Measurements from ENCODE around the gene MPRIP. TPM values are rescaled to one million over a fixed set of nuclear protein-coding genes. Genes with fewer than 3 reads are reported as not detected.

The MPRIP gene
- polyA plus RNA-seq, 1 donor (not counting 4 experiments of a cell fraction or from before 2014, with no cell fraction given), result 113 TPM

- H3K27me3 ChIP-seq (ENCODE audit: control insufficient read depth, extremely low read depth, insufficient read depth, low read length), result no peaks in the 10 kb centered on the region
- H3K4me3 ChIP-seq (ENCODE audit: control insufficient read depth in 2 of 3, extremely low read depth in 1 of 3, insufficient read depth in 2 of 3, low read depth in 1 of 3, low read length in 3 of 3), result no peak overlapping the region
Observed at GRCh38 chr17:17111401-17112393, 69.4 kb downstream of the MPRIP start.

GRCh38 chr17:17112628-17113200 lies 70.5 kb downstream of the MPRIP start:
- dilution Hi-C loops (cut with MboI; ENCODE audit: extremely low pct_ligation_motif_present, low sequenced_read_pairs), result no loop called here
- H3K9ac ChIP-seq (ENCODE audit: control insufficient read depth, extremely low read depth, insufficient read depth, low read length), result no peak overlapping the region
- no peak overlapping the region for H2AFZ ChIP-seq (ENCODE audit: control insufficient read depth, low read length)
- TF ChIP-seq CTCF (optimal IDR thresholded peaks at IDR 0.05 in 1 of 3, IDR thresholded peaks at IDR 0.05 in 1 of 3, conservative IDR thresholded peaks at IDR 0.05 in 1 of 3; ENCODE audit: extremely low read depth in 1 of 3, insufficient read depth in 2 of 3, low read length in 3 of 3), result no peak
- TF ChIP-seq EZH2 (IDR thresholded peaks at IDR 0.05; ENCODE audit: low read length), result no peak
- no peaks in the 10 kb centered on the region for H3K9me3 ChIP-seq (ENCODE audit: control insufficient read depth, low read depth, low read length)
- H3K4me1 ChIP-seq (ENCODE audit: control insufficient read depth, extremely low read depth, insufficient read depth, low read length), result peaks cover 30% of the 10 kb centered on the region
- no peak overlapping the region for H3K4me2 ChIP-seq (ENCODE audit: control insufficient read depth, extremely low read depth, insufficient read depth, low read depth, low read length)
- no peak overlapping the region for H3K27ac ChIP-seq (ENCODE audit: control insufficient read depth, insufficient read depth, low read length)
- peaks cover 0 to 15% of the 10 kb centered on the region in 2 experiments for H3K36me3 ChIP-seq (ENCODE audit: control insufficient read depth in 2 of 2, extremely low read depth in 1 of 2, insufficient read depth in 2 of 2, low read length in 2 of 2)
- H3K9me1 ChIP-seq (ENCODE audit: control insufficient read depth, extremely low read depth, insufficient read depth, low read length), result peaks cover 6% of the 10 kb centered on the region
- no peak overlapping the region for H3K4me3 ChIP-seq (ENCODE audit: control insufficient read depth in 2 of 3, extremely low read depth in 1 of 3, insufficient read depth in 2 of 3, low read depth in 1 of 3, low read length in 3 of 3)
- peaks cover 41% of the 10 kb centered on the region for H4K20me1 ChIP-seq (ENCODE audit: control insufficient read depth, extremely low read depth, insufficient read depth, low read length)
- peaks cover 91% of the 10 kb centered on the region for H3K79me2 ChIP-seq (ENCODE audit: control insufficient read depth, insufficient read depth, low read length)
- no peak for FAIRE-seq
- DNase-seq (ENCODE audit: low read depth, low spot score), result no peak
- no peaks in the 10 kb centered on the region for H3K27me3 ChIP-seq (ENCODE audit: control insufficient read depth, extremely low read depth, insufficient read depth, low read length)

More at GRCh38 chr17:17111401-17112393, 69.4 kb downstream of the MPRIP start:
- Histone ChIP-seq H4K20me1 (ENCODE audit: control insufficient read depth, extremely low read depth, insufficient read depth, low read length) (peaks cover 50% of the 10 kb centered on the region), H3K9ac (ENCODE audit: control insufficient read depth, extremely low read depth, insufficient read depth, low read length) (no peak overlapping the region), H3K36me3 (ENCODE audit: control insufficient read depth in 2 of 2, extremely low read depth in 1 of 2, insufficient read depth in 2 of 2, low read length in 2 of 2) (peaks cover under 1 to 20% of the 10 kb centered on the region in 2 experiments), H3K4me2 (ENCODE audit: control insufficient read depth, extremely low read depth, insufficient read depth, low read depth, low read length) (no peak overlapping the region), H3K9me1 (ENCODE audit: control insufficient read depth, extremely low read depth, insufficient read depth, low read length) (peaks cover 14% of the 10 kb centered on the region), H3K4me1 (ENCODE audit: control insufficient read depth, extremely low read depth, insufficient read depth, low read length) (peaks cover 40% of the 10 kb centered on the region), H3K27ac (ENCODE audit: control insufficient read depth, insufficient read depth, low read length) (no peak overlapping the region), H3K79me2 (ENCODE audit: control insufficient read depth, insufficient read depth, low read length) (peaks cover 90% of the 10 kb centered on the region), H3K9me3 (ENCODE audit: control insufficient read depth, low read depth, low read length) (no peaks in the 10 kb centered on the region), H2AFZ (ENCODE audit: control insufficient read depth, low read length) (no peak overlapping the region)
- DNase-seq (ENCODE audit: low read depth, low spot score) (no peak), FAIRE-seq (no peak)
- dilution Hi-C loops (cut with MboI; ENCODE audit: extremely low pct_ligation_motif_present, low sequenced_read_pairs), result no loop called here
- TF ChIP-seq EZH2 (IDR thresholded peaks at IDR 0.05; ENCODE audit: low read length), result no peak
- no peak for TF ChIP-seq CTCF (optimal IDR thresholded peaks at IDR 0.05 in 1 of 3, IDR thresholded peaks at IDR 0.05 in 1 of 3, conservative IDR thresholded peaks at IDR 0.05 in 1 of 3; ENCODE audit: extremely low read depth in 1 of 3, insufficient read depth in 2 of 3, low read length in 3 of 3)
